Measurements from ENCODE around the gene ZDHHC24. TPM values are rescaled to one million over a fixed set of nuclear protein-coding genes. Genes with fewer than 3 reads are reported as not detected.

The ZDHHC24 gene
- total RNA-seq, 2 experiments from 2014 or later, result 16.8 to 16.9 TPM

GRCh38 chr11:66498506-66498905, 47.3 kb downstream of the ZDHHC24 start:
- H3K9me3 Mint-ChIP-seq, result no peaks in the 10 kb centered on the region
- no peaks in the 10 kb centered on the region for H3K4me1 Mint-ChIP-seq
- DNase-seq, result no peak

GRCh38 chr11:66497206-66497605, 48.6 kb downstream of the ZDHHC24 start:
- Mint-ChIP-seq H3K27ac (no peak overlapping the region), H3K4me1 (peaks cover 2% of the 10 kb centered on the region), H3K9me3 (no peaks in the 10 kb centered on the region), H3K4me3 (no peak overlapping the region), H3K27me3 (no peaks in the 10 kb centered on the region), H3K36me3 (ENCODE audit: low read depth) (peaks cover 29% of the 10 kb centered on the region)
- ChIA-PET CTCF (interaction anchor here (0.6 to 1.2 kb wide), 2 partner anchors 10 to 323 kb away, joined by 3 read pairs; no protein-coding TSS in a partner anchor), POLR2A (no interaction called here)
- no peak for DNase-seq

More at GRCh38 chr11:66498506-66498905, 47.3 kb downstream of the ZDHHC24 start:
- ChIA-PET CTCF (no interaction called here), POLR2A (no interaction called here)
- H3K27ac Mint-ChIP-seq, result no peak overlapping the region
- no peak overlapping the region for H3K4me3 Mint-ChIP-seq
- no peaks in the 10 kb centered on the region for H3K27me3 Mint-ChIP-seq
- peaks cover 23% of the 10 kb centered on the region for H3K36me3 Mint-ChIP-seq (ENCODE audit: low read depth)

- no peaks in the 10 kb centered on the region for H3K9me3 Mint-ChIP-seq
- no peak for DNase-seq
- peaks cover 2% of the 10 kb centered on the region for H3K4me1 Mint-ChIP-seq
- H3K36me3 Mint-ChIP-seq (ENCODE audit: low read depth), result peaks cover 23% of the 10 kb centered on the region
- ChIA-PET POLR2A (no interaction called here), CTCF (no interaction called here)
- no peak overlapping the region for H3K4me3 Mint-ChIP-seq
- no peaks in the 10 kb centered on the region for H3K27me3 Mint-ChIP-seq
- no peak overlapping the region for H3K27ac Mint-ChIP-seq
These were observed 50.4 kb downstream of the ZDHHC24 start for GRCh38 chr11:66495401-66495854.

- DNase-seq, result no peak
- no peaks in the 10 kb centered on the region for H3K9me3 Mint-ChIP-seq
- H3K4me1 Mint-ChIP-seq, result peaks cover 2% of the 10 kb centered on the region
- POLR2A ChIA-PET, result no interaction called here
- no peaks in the 10 kb centered on the region for H3K27me3 Mint-ChIP-seq
- no peak overlapping the region for H3K4me3 Mint-ChIP-seq
- CTCF ChIA-PET, result no interaction called here
- no peak overlapping the region for H3K27ac Mint-ChIP-seq
- H3K36me3 Mint-ChIP-seq (ENCODE audit: low read depth), result peaks cover 23% of the 10 kb centered on the region
These were observed 50.9 kb downstream of the ZDHHC24 start for GRCh38 chr11:66494935-66495334.

GRCh38 chr11:66494458-66494857, 51.4 kb downstream of the ZDHHC24 start:
- peaks cover 2% of the 10 kb centered on the region for H3K4me1 Mint-ChIP-seq
- H3K36me3 Mint-ChIP-seq (ENCODE audit: low read depth), result peaks cover 22% of the 10 kb centered on the region
- H3K27me3 Mint-ChIP-seq, result no peaks in the 10 kb centered on the region
- H3K9me3 Mint-ChIP-seq, result no peaks in the 10 kb centered on the region
- POLR2A ChIA-PET, result no interaction called here
- no peak overlapping the region for H3K4me3 Mint-ChIP-seq
- CTCF ChIA-PET, result no interaction called here
- no peak overlapping the region for H3K27ac Mint-ChIP-seq
- DNase-seq, result no peak

GRCh38 chr11:66493130-66493529, 52.7 kb downstream of the ZDHHC24 start:
- ChIA-PET POLR2A (no interaction called here), CTCF (no interaction called here)
- no peaks in the 10 kb centered on the region for H3K9me3 Mint-ChIP-seq

GRCh38 chr11:66492161-66492865, 53.5 kb downstream of the ZDHHC24 start:
- POLR2A ChIA-PET, result no interaction called here
- no peak overlapping the region for H3K27ac Mint-ChIP-seq

More at GRCh38 chr11:66493130-66493529, 52.7 kb downstream of the ZDHHC24 start:
- DNase-seq, result no peak
- H3K4me1 Mint-ChIP-seq, result peaks cover 2% of the 10 kb centered on the region
- H3K27me3 Mint-ChIP-seq, result no peaks in the 10 kb centered on the region
- no peak overlapping the region for H3K4me3 Mint-ChIP-seq
- H3K36me3 Mint-ChIP-seq (ENCODE audit: low read depth), result peaks cover 16% of the 10 kb centered on the region
- H3K27ac Mint-ChIP-seq, result no peak overlapping the region

GRCh38 chr11:66491315-66491935, 54.4 kb downstream of the ZDHHC24 start:
- H3K27me3 Mint-ChIP-seq, result no peaks in the 10 kb centered on the region
- peaks cover 2% of the 10 kb centered on the region for H3K4me1 Mint-ChIP-seq
- H3K27ac Mint-ChIP-seq, result no peak overlapping the region
- H3K9me3 Mint-ChIP-seq, result no peaks in the 10 kb centered on the region
- H3K36me3 Mint-ChIP-seq (ENCODE audit: low read depth), result peaks cover 13% of the 10 kb centered on the region
- ChIA-PET POLR2A (no interaction called here), CTCF (interaction anchor here (0.5 to 1.9 kb wide), 7 partner anchors 11 to 261 kb away, joined by 3 to 5 read pairs (median 3); partner anchors contain the start of genes DPP3, MRPL11 and RBM4B)
- no peak overlapping the region for H3K4me3 Mint-ChIP-seq
- DNase-seq, result no peak

More at GRCh38 chr11:66492161-66492865, 53.5 kb downstream of the ZDHHC24 start:
- DNase-seq, result no peak
- Mint-ChIP-seq H3K36me3 (ENCODE audit: low read depth) (peaks cover 16% of the 10 kb centered on the region), H3K9me3 (no peaks in the 10 kb centered on the region), H3K4me1 (peaks cover 2% of the 10 kb centered on the region), H3K4me3 (no peak overlapping the region), H3K27me3 (no peaks in the 10 kb centered on the region)
- CTCF ChIA-PET, result interaction anchor here (1.1 to 1.9 kb wide), 4 partner anchors 13 to 185 kb away, joined by 3 to 5 read pairs (median 3); partner anchors contain the start of genes MRPL11 and RBM4B

- Mint-ChIP-seq H3K36me3 (ENCODE audit: low read depth) (peaks cover 16% of the 10 kb centered on the region), H3K9me3 (no peaks in the 10 kb centered on the region), H3K27me3 (no peaks in the 10 kb centered on the region), H3K4me3 (no peak overlapping the region), H3K27ac (no peak overlapping the region), H3K4me1 (peaks cover 2% of the 10 kb centered on the region)
- ChIA-PET POLR2A (no interaction called here), CTCF (interaction anchor here (0.6 to 1.4 kb wide), 3 partner anchors 11 to 691 kb away, joined by 3 read pairs; partner anchors contain the start of gene MRPL11)
- no peak for DNase-seq
These were observed 56.2 kb downstream of the ZDHHC24 start for GRCh38 chr11:66489636-66490035.

- no peak overlapping the region for H3K4me3 Mint-ChIP-seq
- no peaks in the 10 kb centered on the region for H3K27me3 Mint-ChIP-seq
- H3K4me1 Mint-ChIP-seq, result peaks cover 2% of the 10 kb centered on the region
- no peak for DNase-seq
- H3K27ac Mint-ChIP-seq, result no peak overlapping the region
- peaks cover 16% of the 10 kb centered on the region for H3K36me3 Mint-ChIP-seq (ENCODE audit: low read depth)
- CTCF ChIA-PET, result interaction anchor here (0.6 to 1.4 kb wide), 2 partner anchors 50 to 691 kb away, joined by 3 read pairs; partner anchors contain the start of gene MRPL11
- no peaks in the 10 kb centered on the region for H3K9me3 Mint-ChIP-seq
- POLR2A ChIA-PET, result interaction anchor here (0.5 kb wide), 1 partner anchor 701 kb away, joined by 3 read pairs; no protein-coding TSS in a partner anchor
These were observed 56.9 kb downstream of the ZDHHC24 start for GRCh38 chr11:66488957-66489356.

GRCh38 chr11:66484806-66485380, 61.0 kb downstream of the ZDHHC24 start:
- POLR2A ChIA-PET, result no interaction called here
- H3K9me3 Mint-ChIP-seq, result no peaks in the 10 kb centered on the region
- CTCF ChIA-PET, result interaction anchor here (1.3 kb wide), 1 partner anchor 17 kb away, joined by 3 read pairs; no protein-coding TSS in a partner anchor
- no peaks in the 10 kb centered on the region for H3K27me3 Mint-ChIP-seq
- peaks cover 13% of the 10 kb centered on the region for H3K36me3 Mint-ChIP-seq (ENCODE audit: low read depth)
- H3K4me1 Mint-ChIP-seq, result peaks cover 15% of the 10 kb centered on the region
- DNase-seq, result no peak
- peak overlapping the region; percentile 50 for H3K27ac Mint-ChIP-seq
- H3K4me3 Mint-ChIP-seq, result no peak overlapping the region

GRCh38 chr11:66480117-66480938, 65.5 kb downstream of the ZDHHC24 start, which contains the start of gene DPP3:
Gene DPP3 (plus strand): TSS chr11:66480434. CDS start chr11:66482201, 1,767 bp downstream.
- H3K4me3 Mint-ChIP-seq, result peak within 1 kb of the TSS; percentile 87
- POLR2A ChIA-PET, result interaction anchor here (0.6 to 1.0 kb wide), 2 partner anchors 14 to 721 kb away, joined by 3 to 4 read pairs; partner anchors contain the start of gene PELI3
- peaks cover 4% of the 10 kb centered on the region for H3K36me3 Mint-ChIP-seq (ENCODE audit: low read depth)
- no peaks in the 10 kb centered on the region for H3K9me3 Mint-ChIP-seq
- no peaks in the 10 kb centered on the region for H3K27me3 Mint-ChIP-seq
- peaks cover 24% of the 10 kb centered on the region for H3K4me1 Mint-ChIP-seq
- CTCF ChIA-PET, result interaction anchor here (0.5 to 2.2 kb wide), 8 partner anchors 10 to 42 kb away, joined by 3 to 12 read pairs (median 4); partner anchors contain the start of genes MRPL11 and PELI3
- H3K27ac Mint-ChIP-seq, result peak within 1 kb of the TSS; percentile 95
- peak; percentile 97 for DNase-seq

Measured in activated CD4-positive, alpha-beta T cell treated with anti-CD3 and anti-CD28 coated beads, Interleukin-2, amount 10 ng/mL, durations not matched to agents 7 days and 5 days (primary cell).